Stimulated activated CD4-positive, alpha-beta T cell treated with anti-CD3 and anti-CD28 coated beads, Interleukin-1b, Interleukin-23, amount 100 ng/mL, for 4 hours (primary cell): ENCODE results near the gene EPHA10.

Experiments used
- DNase-seq, 2 donors: peaks; one replicate each; pipeline ENCODE4 v3.0.0-alpha.2; 2020; ENCODE audit warnings: low read depth in 2 of 2

The EPHA10 gene

DNA sequence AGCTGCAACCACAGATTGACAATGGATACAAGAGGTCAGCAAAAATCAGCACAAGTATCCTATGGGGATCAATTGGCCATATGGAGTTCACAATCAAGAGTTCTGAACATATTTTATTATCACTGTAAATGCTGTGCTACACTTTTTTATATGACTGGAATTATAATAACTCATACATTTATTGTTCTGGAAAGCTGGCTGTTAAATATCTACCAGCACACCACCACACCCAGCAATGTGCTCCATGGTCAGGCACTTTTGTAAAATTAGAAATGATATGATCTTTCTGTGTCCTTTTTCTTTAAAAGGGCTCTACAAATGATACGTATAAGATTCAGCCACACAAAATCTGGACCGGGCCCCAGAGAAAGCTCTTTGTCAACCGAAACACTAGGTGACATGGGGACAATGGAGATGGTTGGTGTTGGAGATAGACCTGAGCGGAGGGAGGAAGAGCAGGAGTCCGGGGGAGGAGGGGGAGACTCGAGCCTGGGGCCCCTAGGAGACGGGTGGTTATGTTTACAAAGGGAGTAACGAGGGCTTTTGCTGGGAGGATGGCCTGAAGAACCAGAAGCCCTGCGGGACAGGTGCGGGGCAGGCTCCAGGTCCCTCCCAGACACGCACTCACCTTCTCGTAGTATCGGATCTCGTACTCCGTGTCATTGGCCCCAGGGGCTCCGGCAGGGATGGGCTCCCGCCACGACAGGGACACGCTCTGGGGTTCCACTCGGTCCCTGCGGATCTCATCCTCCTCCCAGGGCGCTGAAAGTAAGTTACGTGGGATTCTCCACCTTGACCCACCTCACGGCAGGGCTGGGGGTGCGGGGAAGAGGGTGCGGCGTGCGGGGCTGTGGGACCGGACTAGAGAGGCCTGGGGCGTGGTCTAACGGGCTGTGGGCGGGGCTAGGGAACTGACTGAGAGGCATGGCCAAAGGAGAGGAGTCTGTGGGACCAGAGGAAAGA is 30.0 kb downstream of the EPHA10 start:
- DNase-seq: no peak

DNA sequence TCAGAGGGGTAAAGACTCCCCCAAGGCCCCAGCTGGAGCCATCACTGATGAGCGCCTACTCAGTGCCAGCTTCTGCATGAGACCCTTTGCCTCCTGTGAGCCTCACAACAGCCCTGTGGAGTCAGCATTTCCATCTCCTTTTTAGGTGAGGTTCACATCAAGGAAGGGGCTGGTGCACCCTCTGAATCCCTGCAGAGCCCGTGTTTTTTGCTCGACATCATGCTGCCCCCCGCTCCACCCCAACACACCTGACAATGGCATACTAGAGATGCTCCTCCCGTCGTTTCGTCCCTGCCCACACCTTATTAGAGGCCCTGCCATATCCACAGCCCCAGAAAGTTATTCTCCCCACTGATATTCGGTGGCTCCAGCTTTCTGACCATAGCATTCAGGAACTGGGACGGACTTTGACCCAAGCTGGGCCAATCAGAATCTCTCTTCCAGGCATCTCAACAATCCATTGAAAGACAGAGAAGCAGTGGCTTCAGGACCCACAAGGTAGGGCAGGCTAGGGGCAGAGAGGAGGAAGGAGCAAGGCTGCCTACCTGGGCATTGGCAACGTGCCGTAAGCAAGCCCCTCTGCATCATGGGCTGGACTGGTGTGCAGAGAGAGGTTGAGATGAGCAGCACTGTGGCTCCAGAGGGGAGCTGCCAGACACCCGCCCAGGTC is 32.7 kb downstream of the EPHA10 start:
- no peak for DNase-seq

- no peak for DNase-seq
Observed at GRCh38 chr1:37731312-37732019, 33.5 kb downstream of the EPHA10 start.

- no peak for DNase-seq
Observed at GRCh38 chr1:37730376-37730775, 34.5 kb downstream of the EPHA10 start.

DNA sequence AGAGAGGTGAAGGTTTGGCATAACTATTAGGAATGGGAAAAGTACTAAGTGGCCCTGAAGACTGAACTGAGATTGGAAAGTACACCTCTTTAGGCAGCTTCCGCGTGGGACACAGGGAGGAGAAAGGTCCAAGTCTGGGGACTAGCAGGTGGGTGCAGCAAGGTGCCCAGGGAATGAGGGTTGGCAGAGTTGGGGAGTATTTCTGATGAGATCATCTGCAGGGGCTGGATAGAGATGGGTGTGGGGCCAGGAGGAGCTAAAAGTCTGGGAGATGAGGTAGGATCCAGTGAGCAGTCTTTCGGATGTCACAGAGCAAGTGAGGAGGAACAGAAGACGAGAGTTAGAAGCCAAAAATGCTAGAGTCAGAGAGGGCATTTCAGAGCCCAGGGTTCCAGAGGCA is 36.5 kb downstream of the EPHA10 start:
- no peak for DNase-seq

DNA sequence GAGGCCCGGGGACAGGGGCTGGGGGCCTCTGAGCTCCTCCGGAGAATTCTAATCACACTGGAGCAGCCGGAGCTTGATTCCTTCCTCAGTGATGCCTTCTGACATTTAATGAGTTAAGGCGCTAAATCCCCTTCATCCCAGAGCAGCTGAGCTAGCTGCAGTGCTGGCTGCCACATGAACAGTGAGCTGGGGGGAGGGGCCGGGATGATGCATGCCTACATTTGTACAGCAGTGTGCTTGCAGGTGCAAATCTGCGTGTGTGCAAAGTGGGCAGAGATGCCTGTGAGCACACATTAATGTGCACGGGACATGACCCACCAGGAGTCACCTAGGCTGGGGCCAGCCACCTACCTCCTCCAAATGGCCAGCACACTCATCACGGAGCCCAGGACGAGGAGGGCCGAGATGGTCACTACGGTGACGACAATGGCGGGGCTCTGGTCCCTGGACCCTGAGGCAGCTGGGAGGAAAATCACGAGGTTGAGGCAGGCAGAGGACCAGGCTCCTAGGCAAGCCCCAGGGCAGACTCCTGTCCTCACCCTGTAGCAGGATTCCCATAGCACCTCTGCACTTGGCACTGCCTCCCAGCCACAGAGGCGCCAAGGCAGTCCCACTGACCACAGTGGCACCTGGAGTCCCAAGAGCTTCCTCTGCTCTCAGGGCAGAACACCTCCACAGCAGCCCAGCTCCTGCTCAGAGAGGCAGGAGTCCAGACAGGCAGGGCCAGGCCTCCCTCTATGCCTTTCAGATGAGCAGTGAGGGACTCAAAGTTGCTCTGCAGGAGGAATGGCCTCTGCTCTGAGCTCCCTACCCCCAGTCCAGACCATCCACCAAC is 38.0 kb downstream of the EPHA10 start:
- DNase-seq: no peak

DNA sequence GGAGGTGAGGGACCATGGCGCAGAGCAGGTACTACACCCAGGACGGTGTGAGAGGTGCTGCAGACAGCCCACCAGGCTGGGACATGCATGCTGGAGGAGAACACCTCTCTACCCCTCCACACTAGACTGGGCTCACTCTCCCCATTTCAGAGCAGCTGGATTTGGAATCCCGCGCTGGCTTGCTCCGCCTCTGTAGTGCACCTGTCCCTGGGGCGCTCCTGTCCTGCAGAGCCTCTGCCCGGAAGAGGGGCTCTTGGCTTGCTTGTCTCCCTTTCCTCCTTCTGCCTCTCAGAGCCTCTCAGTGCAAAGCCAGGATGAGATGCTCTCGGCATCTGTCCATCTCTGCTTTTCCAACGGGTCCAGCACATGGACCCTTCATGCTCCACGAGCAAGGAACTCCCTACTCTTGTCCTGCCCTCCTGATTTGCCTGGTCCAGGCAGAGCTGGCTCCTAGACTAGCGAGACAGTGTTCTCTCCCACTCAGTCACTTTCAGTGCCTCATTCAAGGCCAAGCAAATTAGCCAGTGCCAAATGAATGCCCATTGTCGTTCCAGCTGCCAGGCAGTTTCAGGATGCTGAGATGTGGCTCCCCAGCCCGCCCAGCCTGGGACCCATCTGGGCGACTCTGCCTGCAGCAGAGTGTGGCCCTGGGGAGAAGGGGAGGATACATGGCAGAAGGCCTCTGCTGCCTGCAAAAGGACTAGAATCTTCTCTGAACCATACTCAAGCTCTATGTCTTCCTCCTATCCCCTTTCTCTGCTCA is 38.9 kb downstream of the EPHA10 start:
- no peak for DNase-seq

GRCh38 chr1:37724575-37724974 is 40.3 kb downstream of the EPHA10 start:
- DNase-seq: no peak

- no peak for DNase-seq
Observed at GRCh38 chr1:37723390-37724078, 41.4 kb downstream of the EPHA10 start.

DNA sequence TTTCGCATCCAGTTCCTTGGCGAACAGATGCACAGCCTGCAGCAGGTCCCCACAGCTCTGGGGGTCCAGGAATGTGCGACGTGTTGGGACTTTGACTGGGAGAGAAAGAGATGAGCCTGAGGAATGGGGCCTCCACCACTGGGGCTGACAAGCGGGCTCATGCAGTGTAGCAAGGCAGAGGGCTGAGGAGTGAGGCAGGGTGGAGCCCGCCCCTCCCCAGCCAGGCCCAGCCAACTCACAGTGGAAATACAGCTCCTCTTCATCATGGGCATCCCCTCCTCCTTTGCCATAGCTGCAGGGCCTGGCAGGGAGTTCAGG is 41.9 kb downstream of the EPHA10 start:
- no peak for DNase-seq

- DNase-seq: no peak
Observed at GRCh38 chr1:37722181-37723071, 42.5 kb downstream of the EPHA10 start.

GRCh38 chr1:37721565-37721964 is 43.4 kb downstream of the EPHA10 start:
- no peak for DNase-seq

DNA sequence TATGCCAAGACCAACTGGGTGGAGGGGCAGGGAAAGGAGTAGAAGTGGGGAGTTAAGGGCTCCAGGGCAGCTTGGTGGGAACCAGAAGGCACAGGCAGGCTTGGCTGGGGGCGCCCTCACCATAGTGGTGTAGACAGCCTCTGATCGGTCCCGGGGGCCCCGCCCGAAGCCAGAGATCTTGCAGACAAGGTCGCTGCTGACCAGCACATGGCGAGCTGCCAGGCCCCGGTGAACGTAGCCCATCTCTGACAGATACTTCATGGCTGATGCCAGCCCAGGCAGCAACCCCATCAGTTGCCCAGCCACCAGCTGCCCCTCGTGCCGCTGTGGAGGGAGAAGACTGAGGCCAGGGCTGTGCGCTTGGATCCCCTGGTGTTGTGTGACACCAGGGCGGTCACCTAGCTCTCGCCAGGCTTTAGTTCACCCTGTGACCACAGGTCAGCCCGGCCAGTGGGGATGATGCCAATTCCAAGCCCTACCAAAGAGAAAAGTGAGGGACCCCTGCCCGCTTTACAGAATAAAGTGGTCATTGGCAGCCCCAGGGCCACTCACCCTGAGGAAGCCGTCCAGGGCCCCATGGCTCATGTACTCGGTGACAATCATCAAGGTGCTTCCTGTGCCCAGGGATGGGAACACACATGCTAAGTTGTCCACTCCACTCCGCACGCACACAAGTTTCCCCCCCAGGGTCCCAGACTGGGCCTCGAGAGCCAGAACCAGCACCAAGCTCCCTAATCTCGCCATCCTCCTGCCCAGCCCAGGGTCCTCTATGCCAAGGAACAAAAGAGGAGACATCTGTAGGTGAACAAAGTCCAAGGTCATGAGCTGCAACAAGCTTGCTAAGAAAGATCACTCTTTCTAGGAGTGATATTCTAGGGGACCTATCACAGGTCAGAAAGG is 44.4 kb downstream of the EPHA10 start:
- no peak for DNase-seq

- no peak for DNase-seq
Observed at GRCh38 chr1:37719572-37720195, 45.2 kb downstream of the EPHA10 start.

- no peak for DNase-seq
Observed at GRCh38 chr1:37718901-37719571, 45.9 kb downstream of the EPHA10 start.

DNA sequence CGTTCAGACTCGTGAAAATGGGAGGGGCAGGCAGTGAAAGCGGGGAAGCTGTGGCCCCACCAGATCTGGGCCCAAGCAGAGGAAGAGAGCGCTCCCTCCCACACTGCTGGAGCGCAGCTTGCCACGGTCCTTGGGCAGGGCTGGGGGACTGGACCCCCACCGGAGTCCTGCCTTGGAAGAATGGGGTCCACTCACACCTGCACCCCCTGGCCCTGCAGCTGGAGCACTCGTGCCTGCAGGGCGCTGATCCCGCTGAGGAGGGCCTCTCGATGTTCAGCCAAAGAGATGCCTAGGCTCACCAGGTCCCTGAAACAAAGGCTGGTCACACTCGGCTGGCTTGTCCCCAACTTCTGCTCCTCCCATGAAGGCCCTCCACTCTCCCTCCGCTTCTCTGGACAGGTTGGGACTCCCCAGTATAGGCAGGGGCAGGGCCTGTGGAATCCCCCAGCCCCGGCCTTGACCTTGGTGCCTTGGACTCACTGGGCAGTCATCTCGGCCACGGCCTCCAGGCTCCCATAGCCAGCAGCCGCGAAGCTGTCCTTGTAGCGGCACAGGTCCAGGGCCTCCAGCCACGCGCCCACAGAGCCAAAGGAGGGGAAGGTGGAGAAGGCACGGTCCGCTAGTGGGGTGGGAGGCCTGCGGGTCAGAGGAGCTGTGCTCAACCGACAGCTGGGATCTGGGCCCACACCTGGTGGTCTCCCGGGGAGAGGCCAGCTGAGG is 46.6 kb downstream of the EPHA10 start:
- no peak for DNase-seq

GRCh38 chr1:37717631-37718030 is 47.3 kb downstream of the EPHA10 start:
- DNase-seq: no peak
